ENCODE measurements around the gene PYDC2. TPM values are rescaled to one million over a fixed set of nuclear protein-coding genes. Genes with fewer than 3 reads are reported as not detected.

Gene PYDC2
- total RNA-seq, 1 experiment from 2014 or later = not detected

DNA sequence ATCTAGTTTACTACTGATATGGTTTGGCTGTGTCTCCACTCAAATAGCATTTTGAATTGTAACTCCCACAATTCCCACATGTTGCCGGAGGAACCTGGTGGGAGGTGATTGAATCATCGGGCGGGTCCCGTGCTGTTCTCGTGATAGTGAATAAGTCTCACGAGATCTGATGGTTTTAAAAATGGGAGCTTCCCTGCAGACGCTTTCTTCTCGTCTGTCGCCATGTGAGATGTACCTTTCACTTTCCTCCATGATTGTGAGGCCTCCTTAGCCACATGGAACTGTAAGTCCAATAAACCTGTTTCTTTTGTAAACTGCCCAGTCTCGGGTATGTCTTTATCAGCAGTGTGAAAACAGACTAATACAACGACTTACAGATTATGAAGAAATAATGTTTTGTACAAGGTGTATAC lies 35.6 kb upstream of the PYDC2 start:
- Mint-ChIP-seq H3K9me3 (ENCODE audit: unreplicated experiment) (no peaks in the 10 kb centered on the region), H3K4me3 (ENCODE audit: unreplicated experiment) (no peak overlapping the region), H3K36me3 (ENCODE audit: insufficient read depth, unreplicated experiment) (no peaks in the 10 kb centered on the region), H3K4me1 (ENCODE audit: insufficient read depth, unreplicated experiment) (no peaks in the 10 kb centered on the region), H3K27me3 (ENCODE audit: insufficient read depth, unreplicated experiment) (no peaks in the 10 kb centered on the region), H3K27ac (ENCODE audit: low read depth, unreplicated experiment) (no peak overlapping the region)
- CTCF ChIA-PET = interaction anchor here (0.8 kb wide), 1 partner anchor 1019 kb away, joined by 3 read pairs; no protein-coding TSS in a partner anchor
- BruUV-seq (replicated peaks) = no TSS peak
- TF ChIP-seq, protein P1, sequence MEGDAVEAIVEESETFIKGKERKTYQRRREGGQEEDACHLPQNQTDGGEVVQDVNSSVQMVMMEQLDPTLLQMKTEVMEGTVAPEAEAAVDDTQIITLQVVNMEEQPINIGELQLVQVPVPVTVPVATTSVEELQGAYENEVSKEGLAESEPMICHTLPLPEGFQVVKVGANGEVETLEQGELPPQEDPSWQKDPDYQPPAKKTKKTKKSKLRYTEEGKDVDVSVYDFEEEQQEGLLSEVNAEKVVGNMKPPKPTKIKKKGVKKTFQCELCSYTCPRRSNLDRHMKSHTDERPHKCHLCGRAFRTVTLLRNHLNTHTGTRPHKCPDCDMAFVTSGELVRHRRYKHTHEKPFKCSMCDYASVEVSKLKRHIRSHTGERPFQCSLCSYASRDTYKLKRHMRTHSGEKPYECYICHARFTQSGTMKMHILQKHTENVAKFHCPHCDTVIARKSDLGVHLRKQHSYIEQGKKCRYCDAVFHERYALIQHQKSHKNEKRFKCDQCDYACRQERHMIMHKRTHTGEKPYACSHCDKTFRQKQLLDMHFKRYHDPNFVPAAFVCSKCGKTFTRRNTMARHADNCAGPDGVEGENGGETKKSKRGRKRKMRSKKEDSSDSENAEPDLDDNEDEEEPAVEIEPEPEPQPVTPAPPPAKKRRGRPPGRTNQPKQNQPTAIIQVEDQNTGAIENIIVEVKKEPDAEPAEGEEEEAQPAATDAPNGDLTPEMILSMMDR (IDR thresholded peaks at IDR 0.05; ENCODE audit: unreplicated experiment) = no peak
- POLR2A ChIA-PET = no interaction called here
- intact Hi-C loops (cut with micrococcal nuclease) = no loop called here
- DNase-seq (ENCODE audit: unreplicated experiment) = no peak

DNA sequence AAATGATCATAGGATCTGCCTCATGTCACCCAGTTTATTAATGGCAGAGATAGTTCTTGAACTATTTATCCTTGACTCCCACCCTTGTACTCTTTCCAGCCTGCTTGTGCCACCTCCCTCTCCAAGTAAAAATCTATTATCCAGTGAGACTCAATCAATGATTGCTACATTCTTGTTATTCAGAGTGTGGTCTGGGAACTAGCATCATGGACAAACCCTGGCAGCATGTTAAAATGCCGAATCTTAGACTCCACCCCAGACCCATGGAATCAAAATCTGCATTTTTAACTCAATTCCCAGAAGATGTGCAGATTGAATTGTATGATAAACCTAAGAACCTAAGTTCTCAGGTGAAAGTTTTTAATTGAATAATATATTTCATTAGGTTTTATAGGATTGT lies 34.7 kb upstream of the PYDC2 start:
- no peak for DNase-seq (ENCODE audit: unreplicated experiment)
- no peak overlapping the region for H3K4me3 Mint-ChIP-seq (ENCODE audit: unreplicated experiment)
- TF ChIP-seq, protein P1 (IDR thresholded peaks at IDR 0.05; ENCODE audit: unreplicated experiment) = no peak
- H3K9me3 Mint-ChIP-seq (ENCODE audit: unreplicated experiment) = no peaks in the 10 kb centered on the region
- no peaks in the 10 kb centered on the region for H3K36me3 Mint-ChIP-seq (ENCODE audit: insufficient read depth, unreplicated experiment)
- no peak overlapping the region for H3K27ac Mint-ChIP-seq (ENCODE audit: low read depth, unreplicated experiment)
- H3K4me1 Mint-ChIP-seq (ENCODE audit: insufficient read depth, unreplicated experiment) = no peaks in the 10 kb centered on the region
- intact Hi-C loops (cut with micrococcal nuclease) = no loop called here
- no TSS peak for BruUV-seq (replicated peaks)
- no peaks in the 10 kb centered on the region for H3K27me3 Mint-ChIP-seq (ENCODE audit: insufficient read depth, unreplicated experiment)
- POLR2A ChIA-PET = no interaction called here
- CTCF ChIA-PET = no interaction called here

DNA sequence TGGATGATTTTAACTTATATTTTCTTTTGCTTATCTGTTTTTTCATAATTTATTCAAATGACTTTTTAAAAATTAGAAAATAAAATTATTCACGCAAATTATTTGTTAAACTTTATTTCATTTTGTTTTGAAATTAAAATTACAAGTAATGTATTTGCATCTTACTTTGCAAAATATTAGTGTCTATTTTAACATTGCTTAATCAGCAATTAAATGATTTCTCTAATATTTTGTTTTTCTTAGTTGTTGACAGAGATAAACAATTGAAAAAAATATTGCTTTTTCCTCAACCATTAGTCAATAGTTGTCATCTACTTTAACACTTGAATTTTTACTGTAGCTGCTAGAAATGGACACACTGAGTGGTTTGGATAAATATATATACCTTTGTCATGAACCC lies 32.8 kb upstream of the PYDC2 start:
- Mint-ChIP-seq H3K27me3 (ENCODE audit: insufficient read depth, unreplicated experiment) (no peaks in the 10 kb centered on the region), H3K4me1 (ENCODE audit: insufficient read depth, unreplicated experiment) (no peaks in the 10 kb centered on the region), H3K4me3 (ENCODE audit: unreplicated experiment) (no peak overlapping the region), H3K9me3 (ENCODE audit: unreplicated experiment) (no peaks in the 10 kb centered on the region), H3K27ac (ENCODE audit: low read depth, unreplicated experiment) (no peak overlapping the region), H3K36me3 (ENCODE audit: insufficient read depth, unreplicated experiment) (no peaks in the 10 kb centered on the region)
- no peak for DNase-seq (ENCODE audit: unreplicated experiment)
- no TSS peak for BruUV-seq (replicated peaks)
- ChIA-PET CTCF (interaction anchor here (1.4 kb wide), 1 partner anchor 381 kb away, joined by 4 read pairs; no protein-coding TSS in a partner anchor), POLR2A (no interaction called here)
- TF ChIP-seq, protein P1 (IDR thresholded peaks at IDR 0.05; ENCODE audit: unreplicated experiment) = no peak
- intact Hi-C loops (cut with micrococcal nuclease) = no loop called here

DNA sequence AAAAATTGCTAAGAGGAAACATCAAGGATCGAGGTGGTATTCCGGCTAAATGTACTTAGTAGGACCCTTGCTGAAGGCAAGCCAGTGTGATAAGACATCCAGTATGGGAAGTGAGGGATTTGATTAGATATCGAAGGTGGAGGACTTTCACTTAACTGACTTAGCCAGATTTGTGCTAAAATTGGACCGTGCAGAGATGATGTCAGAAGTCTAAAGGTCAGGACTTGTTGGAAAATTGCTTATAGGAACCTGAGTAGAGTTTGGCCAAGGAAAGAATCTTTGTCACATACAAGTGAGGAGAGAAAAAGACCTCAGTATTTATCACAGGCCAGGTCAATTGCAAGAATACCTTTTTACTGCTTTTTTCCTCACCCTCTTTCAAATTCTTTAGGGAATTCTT lies 30.9 kb upstream of the PYDC2 start:
- H3K9me3 Mint-ChIP-seq (ENCODE audit: unreplicated experiment) = no peaks in the 10 kb centered on the region
- H3K36me3 Mint-ChIP-seq (ENCODE audit: insufficient read depth, unreplicated experiment) = no peaks in the 10 kb centered on the region
- no TSS peak for BruUV-seq (replicated peaks)
- no peak overlapping the region for H3K4me3 Mint-ChIP-seq (ENCODE audit: unreplicated experiment)
- no peaks in the 10 kb centered on the region for H3K4me1 Mint-ChIP-seq (ENCODE audit: insufficient read depth, unreplicated experiment)
- TF ChIP-seq, protein P1 (IDR thresholded peaks at IDR 0.05; ENCODE audit: unreplicated experiment) = no peak
- H3K27me3 Mint-ChIP-seq (ENCODE audit: insufficient read depth, unreplicated experiment) = no peaks in the 10 kb centered on the region
- no peak for DNase-seq (ENCODE audit: unreplicated experiment)
- CTCF ChIA-PET = no interaction called here
- H3K27ac Mint-ChIP-seq (ENCODE audit: low read depth, unreplicated experiment) = no peak overlapping the region
- POLR2A ChIA-PET = interaction anchor here (0.6 to 0.7 kb wide), 2 partner anchors 12 to 256 kb away, joined by 4 read pairs; no protein-coding TSS in a partner anchor
- intact Hi-C loops (cut with micrococcal nuclease) = no loop called here
